H9 (cell line): ENCODE results near the gene NFAM1. TPM values are rescaled to one million over a fixed set of nuclear protein-coding genes. Genes with fewer than 3 reads are reported as not detected.

Experiments
- DNase-seq: peaks from one replicate; pipeline ENCODE4 v3.0.0-alpha.2; 2017
- H2AFZ ChIP-seq: one replicate; pipeline ENCODE4 v1.6.1; 2013; ENCODE audit warnings: mild to moderate bottlenecking, low read length, control low read depth, moderate library complexity
- H2AK5ac ChIP-seq: 2 replicates; pipeline ENCODE4 v1.6.1; 2013; ENCODE audit warnings: low read length, control low read depth, mixed read lengths; ENCODE audit not compliant: insufficient read length
- H2BK120ac ChIP-seq: one replicate; pipeline ENCODE4 v1.6.1; 2013; ENCODE audit warnings: low read depth, mild to moderate bottlenecking, low read length, control low read depth, inconsistent platforms; ENCODE audit not compliant: poor library complexity, severe bottlenecking
- H2BK12ac ChIP-seq: 2 replicates; pipeline ENCODE4 v1.6.1; 2013; ENCODE audit warnings: low read length, control low read depth, mixed read lengths, low read depth; ENCODE audit not compliant: insufficient read length
- H2BK15ac ChIP-seq: 2 replicates; pipeline ENCODE4 v1.6.1; 2013; ENCODE audit warnings: low read depth, low read length, control low read depth
- H2BK20ac ChIP-seq: one replicate; pipeline ENCODE4 v1.6.1; 2013; ENCODE audit warnings: low read depth, mild to moderate bottlenecking, low read length, control low read depth, inconsistent platforms; ENCODE audit not compliant: poor library complexity, severe bottlenecking
- H2BK5ac ChIP-seq: 2 replicates; pipeline ENCODE4 v1.6.1; 2013; ENCODE audit warnings: low read length, control low read depth, mixed read lengths; ENCODE audit not compliant: insufficient read length
- H3K14ac ChIP-seq: 2 replicates; pipeline ENCODE4 v1.6.1; 2013; ENCODE audit warnings: low read length, control low read depth; ENCODE audit not compliant: insufficient read depth
- H3K18ac ChIP-seq: 2 replicates; pipeline ENCODE4 v1.6.1; 2013; ENCODE audit warnings: low read depth, mild to moderate bottlenecking, mixed read lengths, low read length, control low read depth; ENCODE audit not compliant: insufficient read length
- H3K23ac ChIP-seq: 2 replicates; pipeline ENCODE4 v1.6.1; 2013; ENCODE audit warnings: low read length, control low read depth, mixed read lengths, low read depth; ENCODE audit not compliant: insufficient read length
- H3K23me2 ChIP-seq: 2 replicates; pipeline ENCODE4 v1.6.1; 2013; ENCODE audit warnings: low read depth, mild to moderate bottlenecking, mixed read lengths, low read length, control low read depth; ENCODE audit not compliant: insufficient read length, poor library complexity, severe bottlenecking
- H3K27ac ChIP-seq: 2 replicates; pipeline ENCODE4 v1.5.1; 2013; ENCODE audit warnings: low read length, control low read depth, mixed read lengths, low read depth; ENCODE audit not compliant: insufficient read length
- H3K27me3 ChIP-seq: 2 replicates; pipeline ENCODE4 v1.6.1; 2013; ENCODE audit warnings: low read length, control low read depth, inconsistent platforms; ENCODE audit not compliant: insufficient read depth
- H3K4ac ChIP-seq: 2 replicates; pipeline ENCODE4 v1.6.1; 2013; ENCODE audit warnings: low read depth, mild to moderate bottlenecking, control low read depth, inconsistent platforms, low read length, moderate library complexity
- H3K4me1 ChIP-seq: 2 replicates; pipeline ENCODE4 v1.6.1; 2013; ENCODE audit warnings: low read length, control low read depth, inconsistent platforms; ENCODE audit not compliant: insufficient read depth
- H3K4me2 ChIP-seq: 2 replicates; pipeline ENCODE4 v1.6.1; 2013; ENCODE audit warnings: low read length, control low read depth, mixed read lengths; ENCODE audit not compliant: insufficient read length, insufficient read depth
- H3K56ac ChIP-seq: 2 replicates; pipeline ENCODE4 v1.6.1; 2013; ENCODE audit warnings: low read depth, mild to moderate bottlenecking, mixed read lengths, low read length, control low read depth; ENCODE audit not compliant: insufficient read length
- H3K79me1 ChIP-seq: 2 replicates; pipeline ENCODE4 v1.6.1; 2013; ENCODE audit warnings: low read depth, mild to moderate bottlenecking, moderate library complexity, low read length, control low read depth, inconsistent platforms; ENCODE audit not compliant: insufficient read depth, poor library complexity, severe bottlenecking
- H3K79me2 ChIP-seq: 2 replicates; pipeline ENCODE4 v1.6.1; 2013; ENCODE audit warnings: low read length, control low read depth, inconsistent platforms; ENCODE audit not compliant: insufficient read depth
- H3K9ac ChIP-seq: 2 replicates; pipeline ENCODE4 v1.6.1; 2013; ENCODE audit warnings: low read length, control low read depth, mixed read lengths; ENCODE audit not compliant: insufficient read length; ENCODE audit errors: extremely low read depth
- H3K9me3 ChIP-seq: one replicate; pipeline ENCODE4 v1.6.1; 2013; ENCODE audit warnings: low read depth, low read length, inconsistent platforms; ENCODE audit not compliant: control insufficient read depth
- H3T11ph ChIP-seq: one replicate; pipeline ENCODE4 v1.6.1; 2013; ENCODE audit warnings: mild to moderate bottlenecking, low read length, control low read depth, inconsistent platforms
- H4K20me1 ChIP-seq: one replicate; pipeline ENCODE4 v1.6.1; 2013; ENCODE audit not compliant: control insufficient read depth, insufficient read length, insufficient read depth
- H4K5ac ChIP-seq: 2 replicates; pipeline ENCODE4 v1.6.1; 2013; ENCODE audit warnings: low read depth, mild to moderate bottlenecking, mixed read lengths, low read length, control low read depth; ENCODE audit not compliant: insufficient read length
- H4K8ac ChIP-seq: replicated peaks from 2 replicates; pipeline ENCODE4 v1.6.1; 2013; ENCODE audit warnings: low read length, control low read depth, mixed read lengths, low read depth; ENCODE audit not compliant: insufficient read length
- H4K91ac ChIP-seq: 2 replicates; pipeline ENCODE4 v1.6.1; 2013; ENCODE audit warnings: low read depth, mild to moderate bottlenecking, moderate library complexity, mixed read lengths, low read length, control low read depth; ENCODE audit not compliant: insufficient read length
- H3K27ac Mint-ChIP-seq, 3 experiments: 2 replicates in 2 of 3; 3 replicates in 1 of 3; pipeline ENCODE4 v1.8.0; 2020 to 2021; ENCODE audit warnings: mixed read lengths in 3 of 3, mild to moderate bottlenecking in 1 of 3, moderate library complexity in 1 of 3
- H3K27me3 Mint-ChIP-seq: 2 replicates; pipeline ENCODE4 v1.8.0; 2021; ENCODE audit warnings: low read depth, mild to moderate bottlenecking, moderate library complexity, mixed read lengths
- H3K36me3 Mint-ChIP-seq, 3 experiments: 2 replicates in 2 of 3; 3 replicates in 1 of 3; pipeline ENCODE4 v1.8.0; 2020 to 2021; ENCODE audit warnings: low read depth in 3 of 3, mixed read lengths in 3 of 3; ENCODE audit not compliant: insufficient read depth in 1 of 3
- H3K4me1 Mint-ChIP-seq, 2 experiments: 2 replicates each; pipeline ENCODE4 v1.8.0; 2020; ENCODE audit warnings: mixed read lengths in 2 of 2
- H3K4me3 Mint-ChIP-seq, 2 experiments: 2 replicates in 1 of 2; 3 replicates in 1 of 2; pipeline ENCODE4 v1.8.0; 2020 to 2021; ENCODE audit warnings: mild to moderate bottlenecking in 2 of 2, mixed read lengths in 2 of 2, moderate library complexity in 1 of 2
- H3K9me3 Mint-ChIP-seq, 2 experiments: 2 replicates in 1 of 2; 3 replicates in 1 of 2; pipeline ENCODE4 v1.8.0; 2020; ENCODE audit warnings: mild to moderate bottlenecking in 2 of 2, mixed read lengths in 2 of 2, moderate library complexity in 1 of 2
- CTCF ChIP-seq: fragments of 200-600 bp; sonication (generic); conservative IDR thresholded peaks from 3 replicates; pipeline ENCODE4 v1.8.0; 2021; ENCODE audit warnings: antibody characterized with exemption, mild to moderate bottlenecking
- WGBS: extraction: QIAGEN DNeasy Blood & Tissue Kit; methylation state at CpG from one replicate; pipeline ENCODE4 v1.1.7; 2013; ENCODE audit warnings: missing lambda C conversion rate, low lambda C conversion rate, mixed read lengths; ENCODE audit not compliant: insufficient read length; ENCODE audit errors: extremely low coverage; 5-methylcytosine and 5-hydroxymethylcytosine counted together
- total RNA-seq: library from RNA; stranded (reverse); gene quantifications from 2 replicates; pipeline ENCODE4 v1.2.1, GENCODE V29; 2021

NFAM1 gene
- total RNA-seq, 1 experiment from 2014 or later: 0.68 TPM

- Histone ChIP-seq H2BK15ac (no peak overlapping the region), H2BK120ac (no peak overlapping the region), H4K20me1 (no peaks in the 10 kb centered on the region), H3K18ac (no peak overlapping the region), H2AFZ (no peak overlapping the region), H3K9me3 (no peaks in the 10 kb centered on the region), H3K56ac (no peak overlapping the region), H2AK5ac (no peak overlapping the region), H3K4me1 (no peaks in the 10 kb centered on the region), H3K4ac (no peak overlapping the region), H3K79me1 (no peaks in the 10 kb centered on the region), H2BK20ac (no peak overlapping the region), H2BK5ac (no peak overlapping the region), H2BK12ac (no peak overlapping the region), H3T11ph (no peak overlapping the region), H3K23ac (no peak overlapping the region), H3K14ac (0 out of 2 replicates have a peak overlapping the region, but pooled peaks have one; percentile 72), H4K5ac (no peak overlapping the region), H3K9ac (no peak overlapping the region), H4K91ac (no peak overlapping the region), H3K27ac (no peak overlapping the region), H3K27me3 (no peaks in the 10 kb centered on the region), H3K23me2 (peaks cover 6% of the 10 kb centered on the region), H3K79me2 (no peaks in the 10 kb centered on the region), H3K4me2 (no peak overlapping the region), H4K8ac (no peak overlapping the region)
- peaks cover 18 to 29% of the 10 kb centered on the region in 2 experiments for H3K4me1 Mint-ChIP-seq
- peaks cover 0 to 2% of the 10 kb centered on the region in 2 experiments; a peak in 3 of 5 replicates for H3K9me3 Mint-ChIP-seq
- DNase-seq: no peak
- no peak overlapping the region for H3K4me3 Mint-ChIP-seq
- H3K36me3 Mint-ChIP-seq: no peaks in the 10 kb centered on the region
- H3K27ac Mint-ChIP-seq: no peak overlapping the region
- peaks cover 24% of the 10 kb centered on the region for H3K27me3 Mint-ChIP-seq
- no CpG with 5 or more reads among the region's 27 CpGs for WGBS
- no peak for TF ChIP-seq CTCF
Observed at GRCh38 chr22:42347281-42347824, 84.8 kb downstream of the NFAM1 start.
